K562 (cell line): Measurements from ENCODE around the gene HEBP1. TPM values are rescaled to one million over a fixed set of nuclear protein-coding genes. Genes with fewer than 3 reads are reported as not detected.

Experiments
- ATAC-seq: fragments of 200-7000 bp; cut with Tn5 transposase; 3 replicates; pipeline ENCODE4 v1.9.1; 2020; ENCODE audit warnings: moderate library complexity
- BruUV-seq: library from RNA; stranded (reverse); fragments of 400-500 nt; replicated peaks from 2 replicates; lab custom pipeline; 2021; lab: Mats Ljungman, UMichigan
- CTCF ChIA-PET: fragments of 300-600 bp; formaldehyde crosslinking; extraction: SDS; loops from one replicate; lab custom pipeline; 2021; ENCODE audit warnings: low intra/inter-chr PET ratio; lab: Yijun Ruan, JAX
- POLR2A ChIA-PET: fragments of 300-600, 350-650 bp; sonication (Branson Sonifier 250); formaldehyde crosslinking; extraction: SDS; loops from one replicate; lab custom pipeline; 2021; ENCODE audit warnings: antibody characterized with exemption, inconsistent platforms; lab: Yijun Ruan, JAX
- DNase-seq, 4 experiments: peaks; one replicate each; pipeline versions ENCODE4 v3.0.0 to v3.0.0-alpha.2; 2011 to 2018; ENCODE audit warnings: low spot score in 3 of 4, mixed read lengths in 3 of 4; ENCODE audit errors: extremely low read depth in 1 of 4
- FAIRE-seq: peaks from 2 replicates; lab custom pipeline; 2011; peaks lifted over from hg19 to GRCh38; lab: Jason Lieb, UNC
- H2AFZ ChIP-seq: 2 replicates; pipeline ENCODE4 v1.6.0; 2011; ENCODE audit warnings: low read depth, low read length, control low read depth, inconsistent platforms
- H3K27ac ChIP-seq: fragments of 200-600 bp; 3 replicates; pipeline ENCODE4 v1.8.0; 2011; ENCODE audit warnings: low read depth, mild to moderate bottlenecking, control low read depth, inconsistent platforms, low read length, moderate library complexity, mixed read lengths; ENCODE audit errors: extremely low read depth
- H3K27me3 ChIP-seq, 2 experiments: fragments of 300-600 bp in 1 of 2; 2 replicates in 1 of 2; 3 replicates in 1 of 2; pipeline versions ENCODE4 v1.6.0 to v1.8.0; 2011; ENCODE audit warnings: inconsistent platforms in 2 of 2, low read length in 2 of 2, mild to moderate bottlenecking in 1 of 2, mixed read lengths in 1 of 2, moderate library complexity in 1 of 2; ENCODE audit not compliant: control insufficient read depth in 2 of 2, insufficient read depth in 2 of 2
- H3K36me3 ChIP-seq: fragments of 300-600 bp; 3 replicates; pipeline ENCODE4 v1.8.0; 2011; ENCODE audit warnings: mild to moderate bottlenecking, low read length, inconsistent platforms; ENCODE audit not compliant: control insufficient read depth, insufficient read depth
- H3K4me1 ChIP-seq, 2 experiments: fragments of 200-600 bp in 1 of 2; replicated peaks in 1 of 2; 2 replicates in 1 of 2; 3 replicates in 1 of 2; pipeline versions ENCODE4 v1.5.1 to v1.8.0; 2011; ENCODE audit warnings: inconsistent platforms in 2 of 2, low read length in 2 of 2, mild to moderate bottlenecking in 1 of 2, mixed read lengths in 1 of 2, moderate library complexity in 1 of 2; ENCODE audit not compliant: control insufficient read depth in 2 of 2, insufficient read depth in 2 of 2
- H3K4me2 ChIP-seq: 2 replicates; pipeline ENCODE4 v1.6.1; 2011; ENCODE audit warnings: low read length, control low read depth, inconsistent platforms, mixed read lengths; ENCODE audit not compliant: insufficient read depth
- H3K4me3 ChIP-seq: fragments of 200-600 bp; sonication (generic), shearing (Covaris generic); 2 replicates; pipeline ENCODE4 v1.5.1; 2016; ENCODE audit warnings: control low read depth, inconsistent platforms
- H3K79me2 ChIP-seq: fragments of 200-600 bp; 3 replicates; pipeline ENCODE4 v1.8.0; 2011; ENCODE audit warnings: low read length, inconsistent platforms; ENCODE audit not compliant: control insufficient read depth, insufficient read depth
- H3K9ac ChIP-seq, 2 experiments: 2 replicates each; pipeline versions ENCODE4 v1.6.0 to v1.6.1; 2011; ENCODE audit warnings: low read depth in 2 of 2, low read length in 2 of 2, control low read depth in 1 of 2, inconsistent platforms in 1 of 2, mild to moderate bottlenecking in 1 of 2, mixed read lengths in 1 of 2; ENCODE audit not compliant: insufficient read depth in 1 of 2
- H3K9me1 ChIP-seq: one replicate; pipeline ENCODE4 v1.6.0; 2011; ENCODE audit warnings: inconsistent platforms, mild to moderate bottlenecking, low read length, moderate library complexity; ENCODE audit not compliant: control insufficient read depth, insufficient read depth
- H3K9me3 ChIP-seq: replicated peaks from 2 replicates; pipeline ENCODE4 v1.5.1; 2011; ENCODE audit warnings: low read depth, low read length, inconsistent platforms; ENCODE audit not compliant: control insufficient read depth, insufficient read depth
- H4K20me1 ChIP-seq: replicated peaks from 2 replicates; pipeline ENCODE4 v1.6.1; 2011; ENCODE audit warnings: low read length, inconsistent platforms, mixed read lengths; ENCODE audit not compliant: control insufficient read depth, insufficient read depth
- CREB5 ChIP-seq: fragments of 250-450 bp; sonication (Bioruptor Pico); IDR thresholded peaks from 2 replicates; pipeline ENCODE4 v1.5.0; 2020; ENCODE audit warnings: mild to moderate bottlenecking
- ESRRA ChIP-seq: fragments of 450-650 bp; IDR thresholded peaks from 2 replicates; pipeline ENCODE4 v1.6.1; 2014; ENCODE audit warnings: low read depth, mild to moderate bottlenecking, moderate library complexity, borderline replicate concordance
- GTF2A2 ChIP-seq: IDR thresholded peaks from 2 replicates; pipeline ENCODE4 v1.6.1; 2016; ENCODE audit warnings: mild to moderate bottlenecking, missing genetic modification characterization, missing compliant biosample characterization
- RBM17 ChIP-seq: fragments of 200-400 bp; formaldehyde crosslinking; IDR thresholded peaks from 2 replicates; pipeline ENCODE4 v1.6.1; 2017; ENCODE audit warnings: low read depth, mild to moderate bottlenecking, low read length, borderline replicate concordance
- SRSF1 ChIP-seq: fragments of 200-400 bp; formaldehyde crosslinking; IDR thresholded peaks from 2 replicates; pipeline ENCODE4 v1.6.1; 2017; ENCODE audit warnings: mild to moderate bottlenecking, low read depth, low read length, moderate library complexity
- TGIF2 ChIP-seq: sonication (generic); formaldehyde crosslinking; IDR thresholded peaks from 2 replicates; pipeline ENCODE4 v1.8.1; 2022; ENCODE audit warnings: mild to moderate bottlenecking, missing genetic modification reagents, moderate library complexity
- TRIM25 ChIP-seq: fragments of 450-650 bp; IDR thresholded peaks from 2 replicates; pipeline ENCODE4 v1.7.0; 2016; ENCODE audit warnings: borderline replicate concordance
- ZNF354B ChIP-seq: fragments of 250-450 bp; sonication (Bioruptor Pico); IDR thresholded peaks from 2 replicates; pipeline ENCODE4 v1.4.0; 2020
- ZNF696 ChIP-seq: fragments of 250-450 bp; sonication (Bioruptor Pico); conservative IDR thresholded peaks from 2 replicates; pipeline ENCODE4 v1.4.0; 2020; ENCODE audit warnings: mild to moderate bottlenecking, moderate library complexity
- WGBS: fragments of 100-300 bp; shearing (Covaris generic); methylation state at CpG from one replicate; pipeline ENCODE4 v1.1.6; 2016; ENCODE audit warnings: low coverage, mixed read lengths; ENCODE audit not compliant: insufficient coverage; ENCODE audit errors: missing lambda C conversion rate; 5-methylcytosine and 5-hydroxymethylcytosine counted together
- in situ Hi-C: fragments of 300-500 bp; cut with MboI; formaldehyde crosslinking; loops from 4 replicates; pipeline ENCODE4 v1.15.0; 2018; ENCODE audit warnings: inconsistent platforms, mixed read lengths
- intact Hi-C: fragments of 100-400 bp; cut with micrococcal nuclease; formaldehyde crosslinking; loops from 2 replicates; pipeline ENCODE4 v1.14.2; 2022
- polyA plus RNA-seq, 8 experiments: library from polyadenylated mRNA; depleted of rRNA in 4 of 8; stranded (reverse) in 5 of 8; unstranded in 3 of 8; fragments of >200 nt; fragmentation: Nextera tagmentation in 2 of 8; fragmentation: Illumina TruSeq in 1 of 8; extraction: Ambion mirVana in 2 of 8; extraction: Trizol in 1 of 8; gene quantifications; 2 replicates each; pipeline versions ENCODE4 v1.2.1 to v1.2.3, GENCODE V29; 2011 to 2014; ENCODE audit warnings: inconsistent platforms in 1 of 8, missing spikeins in 1 of 8
- total RNA-seq, 7 experiments: library from RNA; depleted of rRNA in 6 of 7; stranded (reverse); fragments of >200 nt in 6 of 7; fragmentation: Illumina TruSeq in 2 of 7; extraction: Trizol in 2 of 7; gene quantifications; 2 replicates each; pipeline versions ENCODE4 v1.2.1 to v1.2.3, GENCODE V29; 2011 to 2021; ENCODE audit warnings: low replicate concordance in 1 of 7

Gene HEBP1
- total and polyA plus RNA-seq, 9 of the 15 experiments (the other 6 are each of a cell fraction or from before 2014, with no cell fraction given), result 1.1 to 10.1 (median 2.4) TPM

- FAIRE-seq (no peak), ATAC-seq (no peak), DNase-seq (no peak)
- 73% methylated on average over 8 of the region's 8 CpGs for WGBS
- no peaks in the 10 kb centered on the region for H3K9me3 ChIP-seq
- ChIA-PET CTCF (no interaction called here), POLR2A (interaction anchor here (1.2 kb wide), 1 partner anchor 20 kb away, joined by 3 read pairs; no protein-coding TSS in a partner anchor)
- no peaks in the 10 kb centered on the region for H3K9me1 ChIP-seq
- BruUV-seq, result no TSS peak
- no peaks in the 10 kb centered on the region for H3K27me3 ChIP-seq
- H4K20me1 ChIP-seq, result no peaks in the 10 kb centered on the region
- no peak overlapping the region for H3K4me3 ChIP-seq
- H3K9ac ChIP-seq, result no peak overlapping the region
- no peaks in the 10 kb centered on the region for H3K79me2 ChIP-seq
- intact Hi-C loops, result no loop called here
- no peaks in the 10 kb centered on the region for H3K36me3 ChIP-seq
- H3K4me1 ChIP-seq, result peaks cover 0 to 10% of the 10 kb centered on the region in 2 experiments; a peak in 3 of 5 replicates
- no peak overlapping the region for H2AFZ ChIP-seq
- in situ Hi-C loops, result no loop called here
- TF ChIP-seq TRIM25, result no peak
- TF ChIP-seq ZNF696 (CRISPR knock-in tag), result no peak
- TF ChIP-seq ESRRA, result no peak
- TF ChIP-seq GTF2A2 (tag), result no peak
- TF ChIP-seq TGIF2, result no peak
- no peak for TF ChIP-seq RBM17
- no peak for TF ChIP-seq ZNF354B (CRISPR knock-in tag)
- TF ChIP-seq CREB5 (CRISPR knock-in tag), result no peak
- no peak for TF ChIP-seq SRSF1
- no peak overlapping the region for H3K4me2 ChIP-seq
- no peak overlapping the region for H3K27ac ChIP-seq
Observed at GRCh38 chr12:13045816-13046215, 45.8 kb upstream of the HEBP1 start.
